Hair follicle dermal papilla cell (primary cell): ENCODE results near the gene HCAR1. TPM values are rescaled to one million over a fixed set of nuclear protein-coding genes. Genes with fewer than 3 reads are reported as not detected.

ENCODE experiments used
- small RNA-seq: library from RNA; depleted of rRNA; stranded (forward); fragments of <200 nt; gene quantifications from one replicate; pipeline ENCODE3, GENCODE V24; 2012
- total RNA-seq: library from RNA; depleted of rRNA; stranded (reverse); fragments of >200 nt; gene quantifications from 2 replicates; pipeline ENCODE4 v1.2.3, GENCODE V29; 2012

The HCAR1 gene
- total RNA-seq: under 0.01 and 0.16 TPM in 2 replicates

GRCh38 chr12:122730215-122731014 is at the start of gene HCAR1:
HCAR1 (minus strand) TSS chr12:122730844; CDS start chr12:122730339, 505 bp downstream.

GRCh38 chr12:122752464-122753318 is 22.0 kb upstream of the HCAR1 start, which contains the start of gene DENR:
DENR (plus strand) TSS chr12:122752824; CDS start chr12:122753702, 878 bp downstream.

GRCh38 chr12:122716658-122717057 is 14.0 kb downstream of the HCAR1 start, which contains the start of gene HCAR3:
HCAR3 (minus strand) TSS chr12:122716811; CDS start chr12:122716737, 74 bp downstream.

GRCh38 chr12:122702890-122703611 is 27.6 kb downstream of the HCAR1 start, which contains the start of gene HCAR2:
HCAR2 (minus strand) TSS chr12:122703357; CDS start chr12:122703283, 74 bp downstream.

Small RNA genes lying within 50 kb of the gene (small RNA-seq; reads per million reads assigned to genes)
- not detected for gene AC026333.2
- not detected for gene RF00019

Other genes with a start within 250 kb of the HCAR1 start
- 13.1 and 16.6 TPM in 2 replicates for gene ZCCHC8, start 229.9 kb downstream of the HCAR1 start, total RNA-seq
- 28.8 and 38.3 TPM in 2 replicates for gene RSRC2, start 203.9 kb downstream of the HCAR1 start, total RNA-seq
- gene KNTC1, start 203.6 kb downstream of the HCAR1 start, total RNA-seq: 7.3 and 10.5 TPM in 2 replicates
- gene HCAR2, start 27.5 kb downstream of the HCAR1 start, total RNA-seq: not detected in 2 replicates
- gene HCAR3, start 14.0 kb downstream of the HCAR1 start, total RNA-seq: not detected in 2 replicates
- 29.4 and 36.8 TPM in 2 replicates for gene DENR, start 22.0 kb upstream of the HCAR1 start, total RNA-seq
- 0.49 and 0.65 TPM in 2 replicates for gene CCDC62, start 43.7 kb upstream of the HCAR1 start, total RNA-seq
- gene HIP1R, start 104.6 kb upstream of the HCAR1 start, total RNA-seq: 7.4 and 8.0 TPM in 2 replicates
- 32.3 and 39.1 TPM in 2 replicates for gene VPS37B, start 165.3 kb upstream of the HCAR1 start, total RNA-seq
- gene ABCB9, start 235.6 kb upstream of the HCAR1 start, total RNA-seq: 10.7 and 14.4 TPM in 2 replicates
- gene OGFOD2, start 244.4 kb upstream of the HCAR1 start, total RNA-seq: 10.4 and 11.3 TPM in 2 replicates
- 70.7 and 104 TPM in 2 replicates for gene ARL6IP4, start 249.8 kb upstream of the HCAR1 start, total RNA-seq